ENCODE measurements around the gene RASAL2. TPM values are rescaled to one million over a fixed set of nuclear protein-coding genes. Genes with fewer than 3 reads are reported as not detected.

Gene RASAL2
- total and polyA plus RNA-seq, 9 of the 15 experiments (the other 6 are each of a cell fraction or from before 2014, with no cell fraction given) = 0.13 to 1.0 (median 0.62) TPM

DNA sequence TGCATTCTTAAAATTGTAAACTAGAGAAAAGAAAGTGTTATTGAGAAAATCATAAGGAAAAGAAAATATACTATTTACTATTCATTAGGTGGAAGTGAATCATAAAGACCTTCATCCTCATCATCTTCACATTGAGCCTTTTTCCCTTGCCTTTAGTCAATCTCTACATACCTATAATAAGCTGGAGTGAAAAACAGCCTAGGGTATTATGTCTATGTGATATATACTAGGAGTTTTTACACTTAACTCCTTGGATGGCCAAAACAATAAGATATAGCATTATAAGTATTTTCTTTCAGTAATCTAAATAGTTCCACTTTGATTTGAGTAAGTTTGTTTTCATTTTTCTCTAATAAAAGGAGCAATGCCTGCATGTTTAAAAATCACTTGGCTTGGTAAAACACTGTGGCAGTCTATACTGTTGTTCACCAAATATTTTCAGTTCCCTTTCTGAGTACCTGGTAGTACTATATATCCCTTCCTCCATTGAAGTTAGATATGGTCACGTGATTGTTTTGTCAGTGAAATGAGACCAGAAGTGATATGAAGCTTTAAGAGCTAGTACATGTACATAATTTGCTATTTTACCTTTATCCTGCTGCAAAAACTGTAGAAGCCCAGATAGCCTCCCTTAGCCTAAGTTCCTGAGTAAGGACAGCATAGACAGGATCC is 324.5 kb downstream of the RASAL2 start (continued):
- TF ChIP-seq, protein P1, sequence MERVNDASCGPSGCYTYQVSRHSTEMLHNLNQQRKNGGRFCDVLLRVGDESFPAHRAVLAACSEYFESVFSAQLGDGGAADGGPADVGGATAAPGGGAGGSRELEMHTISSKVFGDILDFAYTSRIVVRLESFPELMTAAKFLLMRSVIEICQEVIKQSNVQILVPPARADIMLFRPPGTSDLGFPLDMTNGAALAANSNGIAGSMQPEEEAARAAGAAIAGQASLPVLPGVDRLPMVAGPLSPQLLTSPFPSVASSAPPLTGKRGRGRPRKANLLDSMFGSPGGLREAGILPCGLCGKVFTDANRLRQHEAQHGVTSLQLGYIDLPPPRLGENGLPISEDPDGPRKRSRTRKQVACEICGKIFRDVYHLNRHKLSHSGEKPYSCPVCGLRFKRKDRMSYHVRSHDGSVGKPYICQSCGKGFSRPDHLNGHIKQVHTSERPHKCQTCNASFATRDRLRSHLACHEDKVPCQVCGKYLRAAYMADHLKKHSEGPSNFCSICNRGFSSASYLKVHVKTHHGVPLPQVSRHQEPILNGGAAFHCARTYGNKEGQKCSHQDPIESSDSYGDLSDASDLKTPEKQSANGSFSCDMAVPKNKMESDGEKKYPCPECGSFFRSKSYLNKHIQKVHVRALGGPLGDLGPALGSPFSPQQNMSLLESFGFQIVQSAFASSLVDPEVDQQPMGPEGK (CRISPR knock-in tag; IDR thresholded peaks at IDR 0.05; ENCODE audit: borderline replicate concordance) = no peak

DNA sequence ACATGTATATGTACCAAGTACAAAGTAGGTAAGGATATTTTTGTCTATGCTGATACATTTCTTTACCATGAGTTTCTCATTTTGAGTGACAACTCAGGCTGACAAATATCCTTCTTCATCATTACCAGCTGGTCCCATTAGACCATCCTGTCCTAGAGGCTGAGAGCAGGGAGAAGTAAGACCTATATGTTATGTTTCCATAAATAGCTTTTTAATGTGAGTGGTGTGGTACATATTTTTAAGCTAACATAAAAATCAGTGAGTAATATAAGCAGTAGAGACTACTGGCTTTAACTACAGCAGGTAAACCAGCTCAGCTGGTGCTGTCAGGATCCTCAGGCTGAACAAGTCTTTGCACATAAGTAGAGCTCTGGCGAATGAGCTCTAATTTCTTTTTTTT is 340.5 kb downstream of the RASAL2 start:
- H3K36me3 ChIP-seq (ENCODE audit: control insufficient read depth, insufficient read depth, low read length) = no peaks in the 10 kb centered on the region

More for the DNA sequence above, 340.5 kb downstream of the RASAL2 start:
- Histone ChIP-seq H3K9me1 (ENCODE audit: control insufficient read depth, insufficient read depth, low read length) (no peaks in the 10 kb centered on the region), H3K4me3 (no peak overlapping the region), H4K20me1 (replicated peaks; ENCODE audit: control insufficient read depth, insufficient read depth, low read length) (no peaks in the 10 kb centered on the region), H3K4me1 (replicated peaks in 1 of 2; ENCODE audit: control insufficient read depth in 2 of 2, insufficient read depth in 2 of 2, low read length in 2 of 2) (no peaks in the 10 kb centered on the region), H3K27me3 (ENCODE audit: control insufficient read depth in 2 of 2, insufficient read depth in 2 of 2, low read length in 2 of 2) (no peaks in the 10 kb centered on the region), H3K79me2 (ENCODE audit: control insufficient read depth, insufficient read depth, low read length) (no peaks in the 10 kb centered on the region), H3K9me3 (replicated peaks; ENCODE audit: control insufficient read depth, insufficient read depth, low read depth, low read length) (no peaks in the 10 kb centered on the region), H3K9ac (ENCODE audit: insufficient read depth in 1 of 2, low read depth in 2 of 2, low read length in 2 of 2) (no peak overlapping the region), H2AFZ (ENCODE audit: low read depth, low read length) (no peak overlapping the region), H3K27ac (ENCODE audit: extremely low read depth, low read depth, low read length) (no peak overlapping the region), H3K4me2 (ENCODE audit: insufficient read depth, low read length) (no peak overlapping the region)
- BruUV-seq (replicated peaks) = no TSS peak
- in situ Hi-C loops (cut with MboI) = no loop called here
- no peak for ATAC-seq
- ChIA-PET POLR2A (interaction anchor here (1.4 kb wide), 1 partner anchor 14 kb away, joined by 5 read pairs; no protein-coding TSS in a partner anchor), CTCF (ENCODE audit: low intra/inter-chr PET ratio) (no interaction called here)
- no peak for DNase-seq (ENCODE audit: extremely low read depth in 1 of 4, low spot score in 3 of 4)
- FAIRE-seq = no peak
- no peak for TF ChIP-seq EP300 (IDR thresholded peaks at IDR 0.05; ENCODE audit: low read length)
- TF ChIP-seq HMG20A (CRISPR knock-in tag; conservative IDR thresholded peaks at IDR 0.05) = no peak
- TF ChIP-seq MEF2D (tag; conservative IDR thresholded peaks at IDR 0.05; ENCODE audit: low read depth) = no peak
- TF ChIP-seq ZNF408 (CRISPR knock-in tag; IDR thresholded peaks at IDR 0.05; ENCODE audit: low read depth) = no peak
- no peak for TF ChIP-seq FOXA1 (IDR thresholded peaks at IDR 0.05; ENCODE audit: borderline replicate concordance)
- TF ChIP-seq CREBBP (IDR thresholded peaks at IDR 0.05; ENCODE audit: low read depth, low read length) = no peak
- TF ChIP-seq ZBTB5 (IDR thresholded peaks at IDR 0.05) = no peak
- TF ChIP-seq HDAC3 (IDR thresholded peaks at IDR 0.05; ENCODE audit: borderline replicate concordance, partially characterized antibody) = no peak
- TF ChIP-seq, protein P2, sequence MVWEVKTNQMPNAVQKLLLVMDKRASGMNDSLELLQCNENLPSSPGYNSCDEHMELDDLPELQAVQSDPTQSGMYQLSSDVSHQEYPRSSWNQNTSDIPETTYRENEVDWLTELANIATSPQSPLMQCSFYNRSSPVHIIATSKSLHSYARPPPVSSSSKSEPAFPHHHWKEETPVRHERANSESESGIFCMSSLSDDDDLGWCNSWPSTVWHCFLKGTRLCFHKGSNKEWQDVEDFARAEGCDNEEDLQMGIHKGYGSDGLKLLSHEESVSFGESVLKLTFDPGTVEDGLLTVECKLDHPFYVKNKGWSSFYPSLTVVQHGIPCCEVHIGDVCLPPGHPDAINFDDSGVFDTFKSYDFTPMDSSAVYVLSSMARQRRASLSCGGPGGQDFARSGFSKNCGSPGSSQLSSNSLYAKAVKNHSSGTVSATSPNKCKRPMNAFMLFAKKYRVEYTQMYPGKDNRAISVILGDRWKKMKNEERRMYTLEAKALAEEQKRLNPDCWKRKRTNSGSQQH (CRISPR knock-in tag; IDR thresholded peaks at IDR 0.05) = no peak
- TF ChIP-seq ZNF717 (CRISPR knock-in tag; IDR thresholded peaks at IDR 0.05) = no peak
- TF ChIP-seq NFYB (IDR thresholded peaks at IDR 0.05; ENCODE audit: extremely low read depth, insufficient read length) = no peak
- TF ChIP-seq ETV1 (tag; conservative IDR thresholded peaks at IDR 0.05; ENCODE audit: low read depth) = no peak
- no peak for TF ChIP-seq ZNF384 (IDR thresholded peaks at IDR 0.05; ENCODE audit: low read depth, low read length)
- TF ChIP-seq SAP30 (IDR thresholded peaks at IDR 0.05; ENCODE audit: borderline replicate concordance, insufficient read depth, low read depth, low read length, poor library complexity, severe bottlenecking) = no peak
- 0% methylated on average over 1 of the region's 1 CpG for WGBS (ENCODE audit: insufficient coverage, low coverage, missing lambda C conversion rate)
- intact Hi-C loops (cut with micrococcal nuclease) = no loop called here

All from K562 (cell line).